ENCODE measurements around the gene TTYH2.

The TTYH2 gene

GRCh38 chr17:74287031-74287602, 73.7 kb downstream of the TTYH2 start:
- no peaks in the 10 kb centered on the region for H3K79me2 ChIP-seq (ENCODE audit: insufficient read depth, low read length)
- H3K27me3 ChIP-seq (ENCODE audit: insufficient read depth, low read length), result peaks cover 3% of the 10 kb centered on the region; the same call in 1 of the 2 replicates
- TF ChIP-seq CTCF (IDR thresholded peaks at IDR 0.05; ENCODE audit: low read length) (no peak), EZH2 (IDR thresholded peaks at IDR 0.05; ENCODE audit: borderline replicate concordance, low read length) (no peak)
- H3K36me3 ChIP-seq (ENCODE audit: insufficient read depth, low read length), result no peaks in the 10 kb centered on the region
- no peak overlapping the region for H3K27ac ChIP-seq (ENCODE audit: low read depth, low read length, poor library complexity, severe bottlenecking)
- H3K9me2 ChIP-seq (ENCODE audit: low read depth, low read length), result no peaks in the 10 kb centered on the region
- H3K9ac ChIP-seq (ENCODE audit: low read length), result no peak overlapping the region
- no peaks in the 10 kb centered on the region for H3K4me1 ChIP-seq (ENCODE audit: insufficient read depth, low read length, severe bottlenecking)
- no peaks in the 10 kb centered on the region for H3F3A ChIP-seq (ENCODE audit: insufficient read depth, low read length)
- no peak overlapping the region for H2AFZ ChIP-seq (ENCODE audit: low read length)
- no peaks in the 10 kb centered on the region for H4K20me1 ChIP-seq (ENCODE audit: insufficient read depth, low read length)
- H3K9me3 ChIP-seq (ENCODE audit: low read length), result no peaks in the 10 kb centered on the region
- no peak overlapping the region for H3K4me2 ChIP-seq (ENCODE audit: low read length)
- no peak overlapping the region for H3K4me3 ChIP-seq (ENCODE audit: low read depth, low read length, poor library complexity, severe bottlenecking)

- Histone ChIP-seq H3K4me2 (ENCODE audit: low read length) (no peak overlapping the region), H3K27ac (ENCODE audit: low read depth, low read length, poor library complexity, severe bottlenecking) (no peak overlapping the region), H3K9me2 (ENCODE audit: low read depth, low read length) (no peaks in the 10 kb centered on the region), H2AFZ (ENCODE audit: low read length) (no peak overlapping the region), H3K27me3 (ENCODE audit: insufficient read depth, low read length) (no peaks in the 10 kb centered on the region), H3K4me1 (ENCODE audit: insufficient read depth, low read length, severe bottlenecking) (no peaks in the 10 kb centered on the region), H3K36me3 (ENCODE audit: insufficient read depth, low read length) (no peaks in the 10 kb centered on the region), H3K9ac (ENCODE audit: low read length) (no peak overlapping the region), H3F3A (ENCODE audit: insufficient read depth, low read length) (no peaks in the 10 kb centered on the region), H4K20me1 (ENCODE audit: insufficient read depth, low read length) (no peaks in the 10 kb centered on the region), H3K79me2 (ENCODE audit: insufficient read depth, low read length) (no peaks in the 10 kb centered on the region), H3K9me3 (ENCODE audit: low read length) (no peaks in the 10 kb centered on the region), H3K4me3 (ENCODE audit: low read depth, low read length, poor library complexity, severe bottlenecking) (no peak overlapping the region)
- TF ChIP-seq EZH2 (IDR thresholded peaks at IDR 0.05; ENCODE audit: borderline replicate concordance, low read length), result no peak
- TF ChIP-seq CTCF (IDR thresholded peaks at IDR 0.05; ENCODE audit: low read length), result no peak
Observed at GRCh38 chr17:74288785-74289184, 75.4 kb downstream of the TTYH2 start.

- TF ChIP-seq EZH2 (IDR thresholded peaks at IDR 0.05; ENCODE audit: borderline replicate concordance, low read length) (no peak), CTCF (IDR thresholded peaks at IDR 0.05; ENCODE audit: low read length) (no peak)
- Histone ChIP-seq H3F3A (ENCODE audit: insufficient read depth, low read length) (no peaks in the 10 kb centered on the region), H3K4me3 (ENCODE audit: low read depth, low read length, poor library complexity, severe bottlenecking) (no peak overlapping the region), H3K9me2 (ENCODE audit: low read depth, low read length) (no peaks in the 10 kb centered on the region), H4K20me1 (ENCODE audit: insufficient read depth, low read length) (no peaks in the 10 kb centered on the region), H3K9ac (ENCODE audit: low read length) (no peak overlapping the region), H3K9me3 (ENCODE audit: low read length) (no peaks in the 10 kb centered on the region), H2AFZ (ENCODE audit: low read length) (no peak overlapping the region), H3K36me3 (ENCODE audit: insufficient read depth, low read length) (no peaks in the 10 kb centered on the region), H3K4me1 (ENCODE audit: insufficient read depth, low read length, severe bottlenecking) (no peaks in the 10 kb centered on the region), H3K79me2 (ENCODE audit: insufficient read depth, low read length) (no peaks in the 10 kb centered on the region), H3K27ac (ENCODE audit: low read depth, low read length, poor library complexity, severe bottlenecking) (no peak overlapping the region), H3K4me2 (ENCODE audit: low read length) (no peak overlapping the region), H3K27me3 (ENCODE audit: insufficient read depth, low read length) (no peaks in the 10 kb centered on the region)
Observed at GRCh38 chr17:74289688-74290087, 76.3 kb downstream of the TTYH2 start.

All from OCI-LY1 (cell line).